Calu3 (cell line): ENCODE measurements around the gene CREB3L1. TPM values are rescaled to one million over a fixed set of nuclear protein-coding genes. Genes with fewer than 3 reads are reported as not detected.

ENCODE experiments used
- BruUV-seq: library from RNA; stranded (reverse); fragments of 400-500 nt; replicated peaks from 2 replicates; lab custom pipeline; 2021; lab: Mats Ljungman, UMichigan
- CTCF ChIA-PET: fragments of 300-600 bp; sonication (Branson Sonifier 250); formaldehyde crosslinking; loops from one replicate; lab custom pipeline; 2022; ENCODE audit warnings: antibody characterized with exemption; lab: Charles Lee
- DNase-seq: peaks from one replicate; pipeline ENCODE4 v3.0.0; 2022
- H3K27ac Mint-ChIP-seq: one replicate; pipeline ENCODE4 v1.8.0; 2022; ENCODE audit warnings: mixed read lengths; ENCODE audit not compliant: unreplicated experiment
- H3K27me3 Mint-ChIP-seq: one replicate; pipeline ENCODE4 v1.8.0; 2022; ENCODE audit warnings: mixed read lengths; ENCODE audit not compliant: unreplicated experiment
- H3K36me3 Mint-ChIP-seq: one replicate; pipeline ENCODE4 v1.8.0; 2022; ENCODE audit warnings: mild to moderate bottlenecking, moderate library complexity, mixed read lengths; ENCODE audit not compliant: insufficient read depth, unreplicated experiment
- H3K4me1 Mint-ChIP-seq: one replicate; pipeline ENCODE4 v1.8.0; 2022; ENCODE audit warnings: mild to moderate bottlenecking, low read depth, mixed read lengths; ENCODE audit not compliant: unreplicated experiment
- H3K4me3 Mint-ChIP-seq: one replicate; pipeline ENCODE4 v1.8.0; 2022; ENCODE audit warnings: mild to moderate bottlenecking, low read depth, moderate library complexity, mixed read lengths; ENCODE audit not compliant: unreplicated experiment
- H3K9me3 Mint-ChIP-seq: one replicate; pipeline ENCODE4 v1.8.0; 2022; ENCODE audit warnings: low read depth, mixed read lengths; ENCODE audit not compliant: unreplicated experiment
- intact Hi-C: fragments of 100-400 bp; cut with micrococcal nuclease; formaldehyde crosslinking; loops from one replicate; pipeline ENCODE4 v1.10.0; 2022; ENCODE audit not compliant: unreplicated experiment
- total RNA-seq: library from RNA; stranded (reverse); gene quantifications from 2 replicates; pipeline ENCODE4 v1.2.3, GENCODE V29; 2022
- TF ChIP-seq, protein P1 (sequence below): fragments of 200-600 bp; IDR thresholded peaks from one replicate; pipeline ENCODE4 v1.8.0; 2022; ENCODE audit warnings: antibody characterized with exemption; ENCODE audit not compliant: unreplicated experiment

Gene CREB3L1
- total RNA-seq, 1 experiment from 2014 or later = not detected

DNA sequence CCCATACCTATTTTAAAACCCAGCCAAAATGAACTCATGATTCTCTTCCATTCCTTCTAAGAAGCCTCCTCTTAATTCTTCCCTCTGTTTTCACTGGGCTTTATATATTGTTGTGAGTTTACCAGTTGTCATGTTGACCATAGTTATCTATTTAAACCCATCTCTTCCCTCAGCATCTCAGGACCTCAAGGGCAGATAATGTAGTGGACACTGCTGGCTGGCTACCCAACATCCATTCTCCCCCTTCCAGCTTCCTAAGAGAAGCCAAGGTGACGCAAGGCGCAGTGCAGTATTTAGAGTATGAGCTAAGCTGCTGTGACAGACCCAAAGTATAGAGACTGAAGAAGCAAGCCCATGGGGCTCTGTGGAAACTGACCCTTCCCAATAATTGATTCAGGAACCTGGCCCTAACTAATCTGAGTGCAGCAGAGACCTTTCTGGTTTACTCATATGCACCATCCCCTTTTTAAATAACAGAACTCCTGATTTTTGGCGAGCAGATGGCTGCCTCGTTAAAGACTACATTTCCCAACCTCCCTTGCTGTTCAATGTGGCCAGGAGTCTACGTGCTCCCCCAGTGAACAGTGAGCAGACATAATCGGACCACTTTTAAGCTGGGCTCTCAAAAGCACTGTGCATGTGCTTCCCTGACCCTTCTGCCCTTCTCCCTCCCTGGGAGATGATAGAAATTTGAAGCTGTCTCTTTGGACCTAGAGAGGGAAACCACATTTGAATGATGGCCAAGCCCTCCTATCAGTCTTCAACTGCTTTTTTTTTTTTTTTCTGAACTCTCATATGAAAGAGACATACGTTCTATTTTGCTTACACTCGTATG, 28.1 kb upstream of the CREB3L1 start:
- H3K27me3 Mint-ChIP-seq = peaks cover 16% of the 10 kb centered on the region
- no peak overlapping the region for H3K4me3 Mint-ChIP-seq
- peaks cover 36% of the 10 kb centered on the region for H3K4me1 Mint-ChIP-seq
- H3K36me3 Mint-ChIP-seq = no peaks in the 10 kb centered on the region
- H3K9me3 Mint-ChIP-seq = no peaks in the 10 kb centered on the region
- peak overlapping the region; percentile 13 for H3K27ac Mint-ChIP-seq
- BruUV-seq = no TSS peak
- intact Hi-C loops = loop anchor here (10.0 kb wide), 1 partner anchor 285 kb away; no protein-coding TSS in a partner anchor
- TF ChIP-seq, protein P1, sequence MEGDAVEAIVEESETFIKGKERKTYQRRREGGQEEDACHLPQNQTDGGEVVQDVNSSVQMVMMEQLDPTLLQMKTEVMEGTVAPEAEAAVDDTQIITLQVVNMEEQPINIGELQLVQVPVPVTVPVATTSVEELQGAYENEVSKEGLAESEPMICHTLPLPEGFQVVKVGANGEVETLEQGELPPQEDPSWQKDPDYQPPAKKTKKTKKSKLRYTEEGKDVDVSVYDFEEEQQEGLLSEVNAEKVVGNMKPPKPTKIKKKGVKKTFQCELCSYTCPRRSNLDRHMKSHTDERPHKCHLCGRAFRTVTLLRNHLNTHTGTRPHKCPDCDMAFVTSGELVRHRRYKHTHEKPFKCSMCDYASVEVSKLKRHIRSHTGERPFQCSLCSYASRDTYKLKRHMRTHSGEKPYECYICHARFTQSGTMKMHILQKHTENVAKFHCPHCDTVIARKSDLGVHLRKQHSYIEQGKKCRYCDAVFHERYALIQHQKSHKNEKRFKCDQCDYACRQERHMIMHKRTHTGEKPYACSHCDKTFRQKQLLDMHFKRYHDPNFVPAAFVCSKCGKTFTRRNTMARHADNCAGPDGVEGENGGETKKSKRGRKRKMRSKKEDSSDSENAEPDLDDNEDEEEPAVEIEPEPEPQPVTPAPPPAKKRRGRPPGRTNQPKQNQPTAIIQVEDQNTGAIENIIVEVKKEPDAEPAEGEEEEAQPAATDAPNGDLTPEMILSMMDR = no peak
- CTCF ChIA-PET = interaction anchor here (0.6 to 1.3 kb wide), 4 partner anchors 23 to 68 kb away, joined by 3 to 5 read pairs (median 4); no protein-coding TSS in a partner anchor
- no peak for DNase-seq

DNA sequence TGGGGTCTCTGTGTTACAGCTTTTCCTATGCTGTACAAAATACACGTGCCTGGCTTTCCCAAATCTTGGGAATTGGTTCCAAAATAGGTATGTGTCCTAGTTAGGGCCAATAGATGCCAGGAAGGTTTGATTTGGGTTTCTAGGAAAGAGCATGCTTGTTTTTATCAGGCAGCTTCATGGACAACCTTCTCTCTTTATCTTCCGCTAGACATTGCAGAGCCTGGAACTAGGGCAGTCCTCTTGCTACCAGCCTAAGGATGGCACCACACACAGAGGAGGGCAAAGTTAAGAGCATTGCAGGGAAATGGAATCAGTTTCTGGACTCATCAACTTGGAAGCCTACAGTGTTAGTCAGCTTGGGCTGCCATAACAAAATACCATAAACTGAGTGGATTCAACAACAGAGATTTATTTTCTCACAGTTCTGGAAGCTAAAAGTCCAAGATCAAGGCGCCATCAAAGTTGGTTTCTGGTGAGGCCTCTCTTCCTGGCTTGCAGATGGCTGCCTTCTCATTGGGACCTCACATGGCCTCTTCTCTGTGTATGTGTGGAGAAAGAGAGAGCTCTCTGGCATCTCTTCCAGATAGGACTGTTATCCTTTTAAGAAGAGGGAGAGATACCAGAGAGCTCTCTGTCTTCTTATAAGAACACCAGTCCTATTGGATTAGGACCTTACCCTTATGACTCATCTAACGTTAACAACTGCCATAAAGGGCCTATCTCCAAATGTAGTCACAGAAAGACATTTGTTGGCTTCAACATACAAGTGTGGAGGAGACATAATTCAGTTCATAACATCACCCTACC, 27.3 kb upstream of the CREB3L1 start:
- Mint-ChIP-seq H3K4me3 (no peak overlapping the region), H3K27me3 (peaks cover 16% of the 10 kb centered on the region), H3K4me1 (peaks cover 37% of the 10 kb centered on the region), H3K36me3 (no peaks in the 10 kb centered on the region), H3K9me3 (no peaks in the 10 kb centered on the region), H3K27ac (no peak overlapping the region)
- intact Hi-C loops = loop anchor here (10.0 kb wide), 1 partner anchor 285 kb away; no protein-coding TSS in a partner anchor
- no TSS peak for BruUV-seq
- CTCF ChIA-PET = interaction anchor here (1.3 kb wide), 1 partner anchor 68 kb away, joined by 3 read pairs; no protein-coding TSS in a partner anchor
- TF ChIP-seq, protein P1 = no peak
- no peak for DNase-seq

DNA sequence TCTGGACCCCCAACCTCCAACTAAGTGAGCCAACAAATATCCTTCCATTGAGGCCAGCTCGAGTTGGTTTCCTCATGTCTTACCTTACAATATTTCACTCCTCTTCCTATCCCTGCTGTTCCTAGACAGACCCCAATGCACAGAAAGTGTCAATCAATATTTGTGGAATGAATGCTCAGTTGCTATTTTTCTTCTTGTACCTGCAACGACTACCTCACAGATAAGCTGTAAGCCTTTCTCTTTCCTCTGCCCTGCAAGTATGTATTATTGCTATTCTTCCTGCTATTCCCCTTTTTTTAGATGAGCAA, 26.8 kb upstream of the CREB3L1 start:
- peaks cover 37% of the 10 kb centered on the region for H3K4me1 Mint-ChIP-seq
- intact Hi-C loops = no loop called here
- H3K36me3 Mint-ChIP-seq = no peaks in the 10 kb centered on the region
- no peak overlapping the region for H3K27ac Mint-ChIP-seq
- TF ChIP-seq, protein P1 = no peak
- BruUV-seq = no TSS peak
- H3K4me3 Mint-ChIP-seq = no peak overlapping the region
- peaks cover 16% of the 10 kb centered on the region for H3K27me3 Mint-ChIP-seq
- no peak for DNase-seq
- CTCF ChIA-PET = no interaction called here
- H3K9me3 Mint-ChIP-seq = no peaks in the 10 kb centered on the region

DNA sequence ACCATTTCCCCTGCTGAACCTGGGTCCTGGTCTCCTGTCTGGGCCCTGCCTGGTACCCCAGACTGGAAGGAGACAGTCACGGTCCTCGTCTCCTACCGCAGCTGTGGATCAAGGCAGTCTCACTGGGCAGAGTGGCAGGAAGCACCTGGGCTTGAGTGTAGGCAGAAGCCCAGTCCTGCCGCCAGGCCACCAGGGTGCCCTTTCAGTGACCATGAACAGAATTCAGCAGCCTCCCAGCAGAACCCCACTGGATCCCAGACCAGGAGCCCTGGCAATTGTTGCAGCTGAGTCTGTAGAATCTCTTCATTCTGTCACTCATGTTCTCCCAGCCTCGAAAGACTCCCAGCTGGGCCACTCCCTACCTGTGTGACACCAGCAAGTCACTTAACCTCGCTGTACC, 25.5 kb upstream of the CREB3L1 start:
- CTCF ChIA-PET = interaction anchor here (1.4 kb wide), 2 partner anchors 9 to 14 kb away, joined by 3 read pairs; no protein-coding TSS in a partner anchor
- TF ChIP-seq, protein P1 = no peak
- Mint-ChIP-seq H3K36me3 (no peaks in the 10 kb centered on the region), H3K4me3 (no peak overlapping the region), H3K27me3 (peaks cover 16% of the 10 kb centered on the region), H3K27ac (no peak overlapping the region), H3K4me1 (peaks cover 37% of the 10 kb centered on the region), H3K9me3 (no peaks in the 10 kb centered on the region)
- intact Hi-C loops = no loop called here
- BruUV-seq = no TSS peak
- DNase-seq = no peak
